GM12878 (cell line): ENCODE results near the gene TNP2. TPM values are rescaled to one million over a fixed set of nuclear protein-coding genes. Genes with fewer than 3 reads are reported as not detected.

Source experiments
- ATAC-seq: fragments of 200-7000 bp; cut with Tn5 transposase; 3 replicates; pipeline ENCODE4 v1.9.1; 2020; ENCODE audit warnings: mild to moderate bottlenecking, moderate library complexity
- BruUV-seq: library from RNA; stranded (reverse); fragments of 400-500 nt; replicated peaks from 2 replicates; lab custom pipeline; 2021; lab: Mats Ljungman, UMichigan
- CTCF ChIA-PET: fragments of 300-600 bp; sonication (Branson Sonifier 250); formaldehyde crosslinking; extraction: SDS; loops from one replicate; lab custom pipeline; 2021; ENCODE audit warnings: inconsistent platforms; lab: Yijun Ruan, JAX
- POLR2A ChIA-PET: fragments of 350-600 bp; formaldehyde crosslinking; extraction: SDS; loops from one replicate; lab custom pipeline; 2021; ENCODE audit warnings: inconsistent platforms; lab: Charles Lee
- RAD21 ChIA-PET: fragments of 300-600 bp; sonication (Branson Sonifier 250); formaldehyde crosslinking; loops from one replicate; lab custom pipeline; 2023; ENCODE audit warnings: antibody characterized with exemption; ENCODE audit not compliant: unreplicated experiment; lab: Charles Lee
- SMC1A ChIA-PET: fragments of 300-600 bp; sonication (Branson Sonifier 250); formaldehyde crosslinking; loops from one replicate; lab custom pipeline; 2023; ENCODE audit not compliant: unreplicated experiment, uncharacterized antibody; lab: Charles Lee
- DNase-seq: peaks from one replicate; pipeline ENCODE4 v3.0.0-alpha.2; 2011; ENCODE audit warnings: low read depth, low spot score
- FAIRE-seq: peaks from 3 replicates; lab custom pipeline; 2011; peaks lifted over from hg19 to GRCh38; lab: Jason Lieb, UNC
- H2AFZ ChIP-seq: 2 replicates; pipeline ENCODE4 v1.6.0; 2011; ENCODE audit warnings: low read depth, low read length, control low read depth; ENCODE audit not compliant: control insufficient read depth
- H3K27ac ChIP-seq: 2 replicates; pipeline ENCODE4 v1.5.1; 2011; ENCODE audit warnings: control low read depth; ENCODE audit not compliant: control insufficient read depth, insufficient read depth
- H3K27me3 ChIP-seq, 2 experiments: replicated peaks in 1 of 2; 2 replicates each; pipeline versions ENCODE4 v1.6.0 to v1.6.1; 2011; ENCODE audit warnings: low read length in 1 of 2; ENCODE audit not compliant: control insufficient read depth in 2 of 2, insufficient read depth in 2 of 2
- H3K36me3 ChIP-seq, 2 experiments: 2 replicates each; pipeline ENCODE4 v1.5.1; 2011; ENCODE audit warnings: low read length in 1 of 2; ENCODE audit not compliant: control insufficient read depth in 2 of 2, insufficient read depth in 2 of 2
- H3K4me1 ChIP-seq: 2 replicates; pipeline ENCODE4 v1.6.1; 2011; ENCODE audit warnings: mild to moderate bottlenecking, low read length, moderate library complexity, mixed read lengths; ENCODE audit not compliant: control insufficient read depth, insufficient read depth
- H3K4me2 ChIP-seq: 2 replicates; pipeline ENCODE4 v1.6.0; 2011; ENCODE audit warnings: control low read depth; ENCODE audit not compliant: control insufficient read depth, insufficient read depth
- H3K4me3 ChIP-seq: fragments of 200-600 bp; sonication (generic); 2 replicates; pipeline ENCODE4 v1.5.1; 2016
- H3K79me2 ChIP-seq: 2 replicates; pipeline ENCODE4 v1.6.0; 2011; ENCODE audit warnings: low read length; ENCODE audit not compliant: control insufficient read depth, insufficient read depth
- H3K9ac ChIP-seq: 2 replicates; pipeline ENCODE4 v1.8.0; 2011; ENCODE audit warnings: low read length, control low read depth, mixed read lengths; ENCODE audit not compliant: control insufficient read depth, insufficient read depth
- H3K9me3 ChIP-seq: replicated peaks from 3 replicates; pipeline ENCODE4 v1.5.1; 2011; ENCODE audit warnings: mild to moderate bottlenecking, low read length; ENCODE audit not compliant: control insufficient read depth, insufficient read depth
- H4K20me1 ChIP-seq: 2 replicates; pipeline ENCODE4 v1.6.0; 2011; ENCODE audit not compliant: control insufficient read depth, insufficient read depth
- EED ChIP-seq: sonication (generic); IDR thresholded peaks from 2 replicates; pipeline ENCODE4 v1.6.1; 2016; ENCODE audit warnings: antibody characterized with exemption, low read depth
- IKZF1 ChIP-seq: fragments of 450-650 bp; conservative IDR thresholded peaks from 2 replicates; pipeline ENCODE4 v1.6.1; 2017; ENCODE audit warnings: antibody characterized with exemption, mild to moderate bottlenecking
- KAT2A ChIP-seq: conservative IDR thresholded peaks from 2 replicates; pipeline ENCODE4 v1.6.1; 2011; ENCODE audit warnings: low read depth, low read length; ENCODE audit not compliant: control insufficient read depth
- MTA3 ChIP-seq: IDR thresholded peaks from 2 replicates; pipeline ENCODE4 v1.6.1; 2012; ENCODE audit warnings: low read length, inconsistent platforms, borderline replicate concordance
- PML ChIP-seq: IDR thresholded peaks from 2 replicates; pipeline ENCODE4 v1.6.1; 2012; ENCODE audit warnings: low read length, inconsistent platforms
- SMAD1 ChIP-seq: fragments of 450-650 bp; IDR thresholded peaks from 2 replicates; pipeline ENCODE4 v1.6.1; 2018; ENCODE audit warnings: mild to moderate bottlenecking, low read depth; ENCODE audit not compliant: partially characterized antibody
- TARDBP ChIP-seq: IDR thresholded peaks from 2 replicates; pipeline ENCODE4 v1.6.1; 2016; ENCODE audit warnings: borderline replicate concordance
- ZNF24 ChIP-seq: fragments of 450-650 bp; IDR thresholded peaks from 2 replicates; pipeline ENCODE4 v1.6.1; 2017; ENCODE audit warnings: antibody characterized with exemption, mild to moderate bottlenecking
- WGBS: methylation state at CpG from one replicate; pipeline ENCODE4 v1.1.6; 2016; ENCODE audit warnings: low lambda C conversion rate; ENCODE audit not compliant: insufficient replicate concordance, insufficient coverage; ENCODE audit errors: missing lambda C conversion rate; 5-methylcytosine and 5-hydroxymethylcytosine counted together
- in situ Hi-C: fragments of 300-500 bp; cut with MboI; formaldehyde crosslinking; loops from 9 replicates; pipeline ENCODE4 v1.14.3; 2018; ENCODE audit warnings: mixed read lengths
- intact Hi-C: fragments of 100-400 bp; cut with micrococcal nuclease; formaldehyde crosslinking; loops from one replicate; pipeline ENCODE4 v1.14.2; 2022; ENCODE audit not compliant: unreplicated experiment
- polyA plus RNA-seq, 11 experiments: library from polyadenylated mRNA; depleted of rRNA in 4 of 11; unstranded in 6 of 11; stranded (reverse) in 5 of 11; fragments of >200 nt; fragmentation: Nextera tagmentation in 4 of 11; fragmentation: Illumina TruSeq in 1 of 11; extraction: Ambion mirVana in 4 of 11; extraction: Trizol in 1 of 11; gene quantifications; 1 replicate in 1 of 11; 2 replicates in 10 of 11; pipeline versions ENCODE4 v1.2.1 to v1.2.3, GENCODE V29; 2011 to 2016; ENCODE audit warnings: inconsistent platforms in 2 of 11, missing spikeins in 2 of 11, low read depth in 1 of 11
- total RNA-seq, 4 experiments: library from RNA; depleted of rRNA in 3 of 4; stranded (reverse); fragments of >200 nt in 3 of 4; fragmentation: Illumina TruSeq in 1 of 4; extraction: Trizol in 1 of 4; gene quantifications; 2 replicates each; pipeline versions ENCODE4 v1.2.1 to v1.2.3, GENCODE V29; 2013 to 2021
- TF ChIP-seq, protein P1 (sequence below): IDR thresholded peaks from 2 replicates; pipeline ENCODE4 v1.6.1; 2012; ENCODE audit warnings: low read depth, low read length, improper control_type of control experiment

The TNP2 gene
- total and polyA plus RNA-seq, 10 of the 15 experiments (the other 5 are each of a cell fraction or from before 2014, with no cell fraction given) = not detected

DNA sequence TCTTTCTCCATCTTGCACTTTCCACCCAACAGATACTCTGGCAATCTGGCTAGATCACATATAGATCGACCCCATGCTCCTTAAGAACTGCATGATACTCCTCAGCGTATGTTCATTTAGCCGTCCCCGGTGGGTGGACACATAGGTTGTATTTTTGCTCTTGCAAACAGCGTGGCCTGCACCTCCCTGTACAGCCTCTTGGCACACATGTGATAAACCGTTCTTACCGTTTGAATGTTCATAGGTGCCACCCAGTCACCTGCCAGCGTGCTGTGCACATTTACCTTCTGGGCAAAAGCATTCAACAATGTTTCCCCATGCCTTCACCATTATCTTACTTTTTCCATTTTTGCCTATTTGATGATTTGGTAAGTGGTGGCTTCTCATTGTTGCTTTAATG lies 6.2 kb downstream of the TNP2 start (continued):
- TF ChIP-seq, protein P1, sequence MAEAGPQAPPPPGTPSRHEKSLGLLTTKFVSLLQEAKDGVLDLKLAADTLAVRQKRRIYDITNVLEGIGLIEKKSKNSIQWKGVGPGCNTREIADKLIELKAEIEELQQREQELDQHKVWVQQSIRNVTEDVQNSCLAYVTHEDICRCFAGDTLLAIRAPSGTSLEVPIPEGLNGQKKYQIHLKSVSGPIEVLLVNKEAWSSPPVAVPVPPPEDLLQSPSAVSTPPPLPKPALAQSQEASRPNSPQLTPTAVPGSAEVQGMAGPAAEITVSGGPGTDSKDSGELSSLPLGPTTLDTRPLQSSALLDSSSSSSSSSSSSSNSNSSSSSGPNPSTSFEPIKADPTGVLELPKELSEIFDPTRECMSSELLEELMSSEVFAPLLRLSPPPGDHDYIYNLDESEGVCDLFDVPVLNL = no peak
- TF ChIP-seq EED (no peak), IKZF1 (no peak), PML (no peak), SMAD1 (no peak), ZNF24 (no peak)

- Histone ChIP-seq H3K4me1 (peaks cover 45% of the 10 kb centered on the region), H3K9me3 (no peaks in the 10 kb centered on the region; the same call in 2 of the 3 replicates), H3K4me2 (no peak overlapping the region), H3K36me3 (no peaks in the 10 kb centered on the region), H3K27ac (no peak overlapping the region), H4K20me1 (no peaks in the 10 kb centered on the region), H2AFZ (no peak overlapping the region), H3K4me3 (no peak overlapping the region), H3K9ac (no peak overlapping the region), H3K79me2 (peaks cover 5% of the 10 kb centered on the region), H3K27me3 (no peaks in the 10 kb centered on the region)
- no peak for TF ChIP-seq MTA3
- no peak for TF ChIP-seq TARDBP
- no peak for TF ChIP-seq KAT2A
- in situ Hi-C loops (no loop called here), intact Hi-C loops (no loop called here)
- no peak for ATAC-seq
- RAD21 ChIA-PET = interaction anchor here (1.0 to 11.8 kb wide), 4 partner anchors 34 to 95 kb away, joined by 3 to 243 read pairs (median 64); no protein-coding TSS in a partner anchor
- SMC1A ChIA-PET = interaction anchor here (0.6 to 8.2 kb wide), 6 partner anchors 25 to 111 kb away, joined by 3 to 108 read pairs (median 4); no protein-coding TSS in a partner anchor
- 89% methylated on average over 2 of the region's 3 CpGs for WGBS
- POLR2A ChIA-PET = interaction anchor here (0.5 kb wide), 1 partner anchor 110 kb away, joined by 13 read pairs; no protein-coding TSS in a partner anchor
- no TSS peak for BruUV-seq
- no peak for DNase-seq
- FAIRE-seq = no peak
- CTCF ChIA-PET = interaction anchor here (0.8 to 11.0 kb wide), 5 partner anchors 36 to 126 kb away, joined by 4 to 170 read pairs (median 7); no protein-coding TSS in a partner anchor
These were observed 8.5 kb downstream of the TNP2 start for GRCh38 chr16:11260596-11260966.
